ENCODE results near the gene RNF213.

GRCh38 chr17:80247561-80247960, 13.1 kb upstream of the RNF213 start:
- TF ChIP-seq CTCF (conservative IDR thresholded peaks at IDR 0.05): no peak
- TF ChIP-seq EZH2 (IDR thresholded peaks at IDR 0.05; ENCODE audit: low read depth): no peak

Data from PC-9 (cell line).